HG03064 (cell line): ENCODE results near the gene FAM151B.

Experiments
- ATAC-seq: cut with Tn5 transposase; IDR thresholded peaks from one replicate; pipeline ENCODE4 v1.9.1; 2021; ENCODE audit warnings: low read depth; ENCODE audit not compliant: unreplicated experiment

Gene FAM151B

DNA sequence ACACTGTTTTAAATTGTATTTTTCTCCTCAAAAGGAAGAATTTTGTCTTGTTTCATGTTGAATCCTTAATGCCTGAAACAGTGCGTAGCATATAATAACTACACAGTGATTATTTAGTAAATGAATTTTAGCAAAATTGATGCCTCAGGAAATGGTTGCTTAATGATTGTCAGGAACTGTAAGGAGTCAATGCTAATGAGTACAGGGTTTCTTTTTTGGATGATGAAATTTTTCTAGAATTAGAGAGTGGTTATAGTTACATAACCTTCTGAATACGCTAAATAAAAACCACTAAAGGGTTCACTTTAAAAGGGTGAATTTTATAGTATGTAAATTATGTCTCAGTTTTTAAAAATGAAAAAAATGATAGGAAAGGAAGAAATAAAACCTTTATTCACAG lies 14.9 kb downstream of the FAM151B start:
- ATAC-seq, result no peak

DNA sequence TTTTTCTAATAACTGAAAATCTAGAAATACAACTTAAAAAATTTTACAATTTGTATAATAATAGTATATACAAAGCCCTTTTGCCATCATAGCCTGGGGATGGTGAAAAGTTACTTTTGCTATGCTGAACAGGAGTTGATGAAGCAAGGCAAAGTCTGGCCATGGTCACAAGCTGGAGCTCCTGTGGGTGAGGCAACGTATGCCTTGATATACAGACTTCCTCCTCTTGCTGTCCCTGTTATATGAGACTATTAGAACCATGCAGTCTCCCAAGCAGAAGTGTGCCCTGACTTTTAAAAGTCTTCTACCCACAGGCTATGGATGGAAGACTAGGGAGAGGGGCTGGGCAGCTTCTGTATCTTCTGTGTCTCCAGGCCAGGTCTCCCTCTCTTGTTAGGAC lies 15.7 kb downstream of the FAM151B start:
- no peak for ATAC-seq

DNA sequence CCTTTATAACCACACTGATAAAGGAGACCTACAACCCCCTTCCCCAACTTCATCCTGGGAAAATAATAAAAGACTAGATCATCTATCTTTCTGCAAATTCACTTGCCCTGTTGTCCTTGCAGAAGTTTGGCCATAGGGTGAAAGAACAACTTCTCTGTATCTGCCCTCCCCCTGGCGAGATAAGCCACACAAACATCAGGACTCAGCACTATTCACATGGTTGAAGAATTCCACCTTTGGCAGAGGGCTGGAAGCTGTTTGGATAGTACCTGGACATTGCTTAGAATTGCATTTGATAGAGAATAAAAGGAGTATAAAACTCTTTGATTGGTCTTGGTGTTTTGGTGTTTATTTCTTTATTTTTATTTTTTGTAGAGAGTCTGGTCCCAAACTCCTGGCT lies 16.9 kb downstream of the FAM151B start:
- ATAC-seq, result no peak

DNA sequence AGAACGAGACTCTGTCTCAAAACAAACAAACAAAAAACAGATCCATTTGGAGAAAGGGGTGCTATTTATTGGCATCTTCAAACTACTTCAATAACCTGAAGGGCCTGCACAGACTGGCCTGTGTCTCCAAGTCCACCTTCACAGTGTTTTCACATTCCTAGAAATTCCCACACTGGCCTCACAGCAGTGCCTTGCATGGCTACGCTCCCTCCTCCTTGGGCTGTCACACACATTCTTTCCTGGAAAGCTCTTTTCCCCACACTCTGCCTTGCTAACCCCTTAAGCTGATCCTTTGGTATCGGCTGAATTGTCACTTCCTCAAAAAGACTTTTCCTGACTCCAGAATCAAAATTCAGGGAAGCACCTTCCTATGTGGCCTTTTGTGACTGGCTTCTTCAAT lies 19.8 kb downstream of the FAM151B start:
- ATAC-seq, result no peak

DNA sequence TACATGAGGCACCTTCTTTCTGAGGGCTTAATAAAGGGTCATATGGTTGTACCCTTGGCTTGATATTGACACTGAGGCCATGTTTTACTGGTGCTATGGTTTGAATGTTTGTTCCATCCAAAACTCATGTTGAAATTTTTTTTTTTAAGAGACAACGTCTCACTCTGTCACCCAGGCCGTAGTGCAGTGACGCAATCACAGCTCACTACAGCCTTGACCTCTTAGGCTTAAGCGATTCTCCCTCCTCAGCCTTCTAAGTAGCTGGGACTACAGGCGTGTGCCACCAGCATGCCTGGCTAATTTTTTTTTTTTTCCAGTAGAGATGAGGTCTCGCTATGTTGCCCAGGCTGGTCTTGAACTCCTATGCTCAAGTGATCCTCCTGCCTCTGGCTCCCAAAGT lies 20.9 kb downstream of the FAM151B start:
- ATAC-seq, result no peak

DNA sequence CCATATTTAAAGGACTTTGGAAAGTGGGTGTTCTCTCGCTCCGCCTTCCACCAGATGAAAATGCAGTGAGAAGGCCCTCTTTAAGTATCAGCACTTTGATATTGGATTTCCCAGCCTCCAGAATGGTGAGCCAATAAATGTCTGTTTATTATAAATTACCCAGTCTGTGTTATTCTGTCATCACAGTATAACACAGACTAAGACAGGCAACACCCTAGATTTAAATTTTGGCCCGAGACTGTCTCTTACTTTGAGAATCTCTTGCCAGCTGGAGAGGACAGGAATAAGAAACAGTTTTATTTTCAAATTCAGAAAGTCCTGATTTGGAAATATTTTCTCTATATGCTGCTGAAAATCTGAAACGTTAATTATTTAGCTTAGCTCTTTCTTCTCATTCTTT lies 21.5 kb downstream of the FAM151B start:
- ATAC-seq, result no peak

DNA sequence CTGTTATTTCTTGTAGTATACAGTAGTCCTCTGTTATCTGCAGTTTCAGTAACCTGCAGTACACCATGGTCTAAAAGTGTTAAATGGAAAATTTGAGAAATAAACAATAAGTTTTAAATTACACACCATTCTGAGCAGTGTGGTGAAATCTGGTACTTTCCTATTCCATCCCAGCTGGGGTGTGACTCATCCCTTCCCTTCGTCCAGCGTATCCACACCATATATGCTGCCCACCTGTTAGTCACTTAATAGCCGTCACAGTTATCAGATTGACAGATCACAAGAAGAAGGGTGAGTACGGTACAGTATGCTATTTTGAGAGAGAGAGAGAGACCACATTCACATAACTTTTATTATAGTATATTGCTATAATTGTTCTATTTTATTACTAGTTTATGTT lies 28.9 kb downstream of the FAM151B start:
- ATAC-seq, result no peak

DNA sequence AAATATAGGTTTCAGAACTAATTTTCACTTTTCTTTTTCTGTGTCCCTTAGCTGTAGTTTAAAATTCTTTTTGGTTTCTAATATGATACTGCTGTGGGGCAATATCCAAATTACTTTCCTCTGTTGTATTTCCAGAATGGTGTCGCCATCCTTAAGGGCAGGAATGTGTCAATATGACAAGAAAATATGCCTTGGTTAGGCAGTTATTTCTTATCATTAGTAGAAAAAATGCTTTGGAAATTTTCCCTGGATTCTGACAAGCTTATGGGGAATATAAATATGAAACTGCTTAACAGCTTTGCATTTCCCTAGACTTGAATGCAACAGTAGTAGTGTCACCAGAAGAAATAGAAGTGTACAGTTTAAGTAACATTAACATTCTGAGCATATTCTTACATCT lies 52.8 kb downstream of the FAM151B start:
- ATAC-seq, result no peak

DNA sequence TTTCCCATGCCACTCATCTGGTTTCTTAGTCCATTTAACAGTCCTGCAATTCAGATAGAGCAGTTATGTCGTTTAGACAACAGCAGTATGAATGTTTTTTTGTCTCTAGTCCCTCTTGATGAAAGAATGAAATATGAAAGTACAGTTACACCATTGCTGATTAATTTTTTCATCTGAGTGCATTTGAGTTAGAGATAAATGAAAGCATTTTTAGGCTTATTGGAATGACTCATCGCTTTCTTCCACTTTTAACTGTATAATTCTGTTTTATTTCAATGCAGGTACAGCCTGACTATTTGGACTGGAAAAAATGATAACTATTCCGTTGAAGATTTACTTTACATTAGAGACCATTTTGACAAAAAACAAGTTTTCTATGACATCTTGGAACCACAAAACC lies 53.5 kb downstream of the FAM151B start:
- ATAC-seq, result no peak

DNA sequence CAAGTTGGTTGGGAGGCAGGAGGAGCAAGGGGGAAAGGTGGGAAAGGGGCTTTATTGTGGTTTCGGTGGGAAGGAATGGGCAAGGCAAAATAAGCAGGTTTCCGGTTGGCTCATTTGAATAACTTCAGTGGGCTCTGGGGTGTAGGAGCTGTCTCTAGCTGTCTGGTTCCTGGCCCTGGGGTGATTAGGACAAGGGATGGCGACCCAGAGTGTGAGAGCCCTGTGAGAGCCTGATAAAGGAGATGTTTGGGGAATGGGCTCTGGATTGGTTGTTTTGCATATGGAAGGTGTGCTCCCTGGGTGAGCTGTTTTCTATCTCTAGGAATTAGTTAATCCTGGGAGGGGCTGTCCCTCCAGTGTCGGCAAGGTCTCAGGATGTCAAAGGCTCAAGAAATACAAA lies 66.7 kb downstream of the FAM151B start:
- no peak for ATAC-seq

DNA sequence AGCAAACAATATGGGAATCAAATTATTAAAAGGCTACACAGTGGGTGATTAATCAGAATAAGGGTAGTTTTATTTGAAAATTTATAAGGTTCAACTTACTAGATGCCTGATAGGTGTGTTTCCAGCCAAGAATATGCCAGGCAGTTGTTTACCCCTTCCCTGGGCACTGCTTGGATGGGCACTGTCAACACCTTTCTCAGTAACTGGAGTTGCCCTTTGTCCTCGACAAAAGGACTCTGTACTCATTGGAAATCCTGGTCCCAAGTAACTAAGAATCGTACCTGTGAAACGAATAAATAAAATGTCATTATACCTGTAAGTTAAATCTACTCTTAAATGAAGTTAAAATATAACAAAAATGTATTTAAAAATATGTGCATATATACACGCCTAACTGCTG lies 67.2 kb downstream of the FAM151B start:
- no peak for ATAC-seq

DNA sequence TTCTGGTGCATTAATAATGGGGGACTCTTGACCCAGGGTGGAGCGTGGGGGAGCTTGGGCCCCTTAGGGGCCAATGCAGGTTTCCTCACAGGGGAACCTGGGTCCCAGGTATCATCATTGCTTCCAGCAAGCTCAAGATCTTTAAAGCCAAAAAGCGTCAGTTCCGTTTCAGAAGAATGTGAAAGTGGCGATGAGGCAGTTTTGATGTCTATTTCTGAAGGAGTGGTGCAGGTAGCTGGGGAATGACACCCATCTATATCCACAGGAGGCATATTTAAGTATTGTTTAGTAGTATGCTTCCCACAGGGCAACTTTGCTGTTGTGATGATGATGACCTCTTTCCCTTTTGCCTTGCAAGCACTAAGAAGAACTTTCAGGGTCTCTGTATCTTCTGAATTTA lies 71.3 kb downstream of the FAM151B start:
- no peak for ATAC-seq

DNA sequence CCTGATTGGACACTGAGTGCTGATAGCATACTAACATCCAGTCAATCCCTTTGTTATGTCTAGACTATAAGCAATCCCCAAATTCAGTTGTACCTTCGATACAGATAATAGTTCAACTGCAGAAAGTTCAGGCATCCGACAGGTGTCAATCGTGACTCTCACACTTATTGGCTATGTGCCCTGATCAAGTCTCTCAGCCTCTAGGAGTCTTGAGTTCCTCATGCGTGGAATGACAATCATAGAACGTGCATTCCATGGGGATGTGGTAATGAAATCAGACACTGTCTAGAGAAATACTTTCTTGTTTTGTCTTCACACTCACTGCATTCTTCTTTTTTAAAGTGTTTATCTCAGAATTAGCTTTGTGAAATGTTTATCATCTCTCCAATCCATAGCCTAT lies 77.4 kb downstream of the FAM151B start:
- ATAC-seq, result no peak

DNA sequence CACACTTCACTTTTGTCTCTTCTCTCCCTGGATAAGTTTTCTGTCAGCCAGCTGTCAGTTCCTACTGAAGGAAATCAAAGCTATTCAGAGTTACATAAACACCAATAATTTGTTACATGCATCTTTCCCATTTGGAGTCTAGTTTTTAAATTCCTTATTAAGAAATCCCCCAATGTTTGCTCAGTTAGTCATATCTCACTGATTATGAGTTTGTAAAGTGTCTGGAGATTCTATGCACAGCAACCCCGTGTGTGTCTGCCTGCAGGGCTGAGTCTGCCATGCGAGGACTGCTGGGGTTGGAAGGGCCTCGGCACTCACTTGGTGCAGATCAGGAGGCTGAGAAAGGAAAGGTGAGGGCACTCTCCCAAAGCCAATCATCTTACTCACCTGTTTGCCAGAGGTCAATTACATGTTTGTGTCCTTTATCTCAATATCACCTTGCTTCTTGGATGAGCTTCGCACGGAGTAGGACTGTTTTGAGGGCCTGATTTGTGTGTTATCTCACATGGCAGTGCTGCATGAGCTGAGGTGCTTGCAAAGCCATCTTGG lies 78.9 kb downstream of the FAM151B start:
- ATAC-seq, result no peak

DNA sequence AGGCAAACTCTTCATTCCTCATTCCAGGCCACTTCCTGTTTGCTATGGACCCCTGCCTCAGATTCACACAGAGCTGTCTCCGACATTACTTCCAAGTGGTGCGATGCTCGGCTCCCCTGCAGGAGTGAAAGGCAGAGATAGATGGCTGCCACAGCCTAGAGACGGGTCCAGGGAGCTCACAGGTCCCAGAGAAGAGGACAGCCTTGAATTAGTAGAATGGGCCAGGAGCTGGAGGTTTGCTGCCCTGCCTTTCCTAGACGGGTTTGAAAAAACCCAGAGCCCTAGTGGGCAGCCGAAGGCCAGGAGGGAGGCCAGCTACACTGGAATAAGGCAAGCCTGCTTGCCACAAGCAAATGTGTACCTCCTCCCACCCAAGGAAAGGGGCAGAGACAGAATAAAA lies 80.4 kb downstream of the FAM151B start:
- no peak for ATAC-seq

DNA sequence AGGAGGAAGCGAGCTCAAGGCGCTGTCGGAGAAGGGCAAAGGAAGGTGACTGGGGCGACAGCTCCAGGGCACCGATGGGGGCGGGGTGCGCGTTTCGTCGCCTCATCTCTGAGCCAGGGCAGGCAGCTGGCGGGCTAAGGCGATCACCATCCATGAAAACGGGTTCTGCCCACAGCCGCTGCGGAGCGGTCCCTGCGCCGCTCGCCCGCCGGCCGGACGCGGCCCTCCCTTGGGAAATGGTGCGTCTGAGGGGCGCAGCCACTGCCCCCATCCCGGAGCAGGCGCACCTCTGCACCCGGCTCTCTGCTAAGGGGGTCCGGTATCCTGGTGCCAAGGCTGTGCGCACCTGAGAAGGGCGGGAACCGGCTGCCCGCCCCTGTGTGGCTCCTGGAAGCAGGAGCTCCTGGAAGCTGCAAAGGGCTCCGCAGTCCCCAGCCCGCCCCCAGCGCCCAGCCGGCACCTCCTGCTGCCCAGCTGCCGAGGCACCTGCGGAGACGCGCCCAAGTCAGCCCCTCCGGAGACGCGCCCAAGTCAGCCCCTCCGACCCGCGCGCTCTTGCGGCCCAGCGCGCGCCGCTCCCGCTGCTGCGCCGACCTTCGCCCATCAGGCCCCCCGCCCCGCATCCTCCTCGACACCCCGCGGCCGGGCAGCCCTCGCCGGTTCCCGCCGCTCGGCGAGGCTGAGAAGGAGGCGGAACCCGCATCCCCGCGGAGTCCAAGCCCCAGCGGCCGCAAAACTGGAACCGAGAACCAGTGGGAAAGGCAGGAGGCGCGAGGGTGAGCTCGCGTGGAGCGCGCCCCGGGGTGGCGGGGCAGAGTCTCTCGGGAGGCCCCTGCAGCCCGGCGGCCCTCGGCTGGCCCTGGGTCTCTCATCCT lies 81.4 kb downstream of the FAM151B start:
- no peak for ATAC-seq

DNA sequence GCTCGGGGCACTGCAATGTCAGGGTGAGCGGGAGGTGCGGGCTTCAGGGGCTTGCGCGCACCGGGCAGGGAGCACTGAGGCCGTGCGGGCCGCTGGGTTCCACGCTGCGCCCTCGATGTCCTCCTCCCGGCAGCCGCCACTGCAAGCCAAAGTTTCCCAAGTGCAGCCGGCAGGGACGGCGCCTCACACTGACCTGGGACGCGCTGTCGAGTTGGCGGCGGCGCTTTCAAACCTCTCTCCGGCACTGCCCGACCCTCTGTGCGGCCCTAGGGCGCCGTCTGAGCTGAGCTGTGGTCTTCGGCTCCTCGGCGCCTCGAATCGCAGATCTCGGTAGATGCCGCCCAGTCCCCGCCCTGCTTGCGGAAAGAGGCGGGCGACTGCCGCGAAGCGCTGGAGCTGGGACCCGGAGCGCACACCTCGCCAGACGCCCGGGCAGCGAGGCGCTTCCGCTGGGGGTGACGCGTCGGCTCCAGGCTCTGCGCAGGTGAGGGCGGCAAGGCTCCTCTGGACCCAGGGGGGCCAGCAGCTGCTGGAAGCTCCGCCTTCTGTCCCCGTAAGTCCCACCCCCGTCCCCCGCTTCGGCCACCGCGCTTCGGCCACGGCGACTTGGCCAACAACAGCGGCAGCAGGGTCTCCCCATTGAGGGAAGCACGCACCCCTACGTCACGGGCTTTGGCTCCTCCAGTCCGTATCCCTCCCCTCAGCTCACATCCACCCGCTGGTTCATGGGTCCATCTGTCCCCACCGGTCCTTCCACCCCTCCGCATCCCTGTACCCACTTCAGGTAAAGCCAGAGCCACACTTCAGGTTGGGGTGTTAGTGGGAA lies 82.3 kb downstream of the FAM151B start, which contains the start of gene ANKRD34B:
Gene ANKRD34B (minus strand): TSS at position 320 of the 826 bp plus-strand sequence. CDS start 10,261 bp downstream, outside the sequence.
- no peak for ATAC-seq

DNA sequence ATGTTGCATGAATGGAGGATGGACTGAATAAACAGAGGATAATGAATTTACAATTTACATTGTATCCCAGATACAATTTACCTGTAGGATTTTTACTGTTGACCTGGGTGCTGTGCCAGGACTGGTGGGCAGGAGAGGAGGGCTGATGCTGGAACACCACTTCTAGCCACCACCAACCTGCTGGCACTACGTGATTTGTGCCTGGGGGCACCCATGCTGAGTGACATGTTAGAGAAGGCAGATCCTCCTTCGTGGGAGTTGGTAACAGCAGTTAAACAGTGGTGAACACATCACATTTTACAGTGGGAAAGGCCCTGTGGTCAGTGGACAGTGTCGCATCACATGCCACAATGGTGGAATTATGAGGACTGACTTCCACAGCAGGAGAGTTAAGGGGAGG lies 85.2 kb downstream of the FAM151B start:
- ATAC-seq, result no peak

DNA sequence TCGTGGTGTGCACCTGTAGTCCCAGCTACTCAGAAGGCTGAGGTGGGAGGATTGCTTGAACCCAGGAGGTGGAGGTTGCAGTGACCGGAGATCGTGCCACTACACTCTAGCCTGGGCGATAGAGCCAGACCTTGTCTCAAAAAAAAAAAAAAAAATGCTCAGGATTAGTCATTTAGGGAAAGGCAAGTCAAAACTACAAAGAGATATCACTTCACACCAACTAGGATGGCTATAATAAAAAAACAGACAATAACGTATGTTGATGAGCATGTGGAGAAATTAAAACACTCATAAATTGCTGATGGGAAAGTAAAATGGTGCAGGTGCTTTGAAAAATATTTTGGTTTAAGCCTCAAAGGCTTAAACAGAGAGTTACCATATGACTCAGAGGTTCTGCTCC lies 88.5 kb downstream of the FAM151B start:
- no peak for ATAC-seq

DNA sequence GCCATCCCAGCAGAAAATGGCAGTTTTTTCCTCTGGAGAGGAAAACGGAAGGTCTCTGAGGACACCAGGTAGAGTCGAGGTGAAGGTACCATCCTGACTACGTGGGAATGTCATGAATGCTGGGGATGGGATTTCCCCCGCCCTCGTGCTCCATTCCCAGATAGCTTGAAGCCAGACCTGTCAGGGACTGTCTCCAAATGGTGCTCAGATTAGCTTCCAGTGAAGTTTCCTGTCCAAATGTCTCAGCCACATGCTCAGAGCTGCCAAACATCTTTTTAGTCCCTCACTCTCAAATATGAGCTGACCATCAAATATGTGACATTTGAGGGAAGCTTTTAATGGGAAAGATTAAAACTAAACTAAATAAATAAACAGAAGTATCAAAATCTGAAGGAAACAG lies 89.8 kb downstream of the FAM151B start:
- no peak for ATAC-seq

DNA sequence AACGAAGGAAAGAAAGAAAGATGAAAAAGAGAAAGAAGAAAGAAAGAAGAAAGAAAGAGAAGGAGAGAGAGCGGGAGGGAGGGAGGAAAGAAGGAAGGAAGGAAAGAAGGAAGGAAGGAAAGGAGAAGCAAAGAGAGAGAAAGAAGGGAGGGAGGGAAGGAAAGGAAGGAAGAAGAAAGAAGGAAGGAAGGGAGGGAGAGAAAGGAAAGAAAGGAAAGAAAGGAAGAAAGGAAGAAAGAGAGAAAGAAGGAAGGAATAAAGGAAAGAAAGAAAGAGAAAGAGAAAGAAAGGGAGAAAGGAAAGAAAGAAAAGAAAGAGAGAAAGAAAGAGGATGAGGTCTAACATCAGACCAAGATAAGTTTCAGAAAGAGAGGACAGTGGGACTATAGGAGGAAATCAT lies 91.2 kb downstream of the FAM151B start:
- no peak for ATAC-seq
